Measurements from ENCODE around the gene RHBDL2. TPM values are rescaled to one million over a fixed set of nuclear protein-coding genes. Genes with fewer than 3 reads are reported as not detected.

RHBDL2 gene
- total RNA-seq, 4 donors from 2014 or later, result not detected

Other genes starting within 250 kb of the RHBDL2 start
- gene RRAGC, start 82.1 kb downstream of the RHBDL2 start, total RNA-seq, result 10 to 100 TPM in 2 of 4 donors, 1 to 10 TPM in 2; 8.0 to 15.5 (median 11.2) TPM
- gene MYCBP, start 68.5 kb downstream of the RHBDL2 start, total RNA-seq, result 10 to 100 TPM in 3 of 4 donors, 1 to 10 TPM in 1; 9.8 to 22.3 (median 13.5) TPM
- gene GJA9, start 60.2 kb downstream of the RHBDL2 start, total RNA-seq, result not detected
- gene AKIRIN1, start 49.4 kb upstream of the RHBDL2 start, total RNA-seq, result 10 to 100 TPM; 28.2 to 46.0 (median 34.2) TPM
- gene NDUFS5, start 84.5 kb upstream of the RHBDL2 start, total RNA-seq, result 100 to 1,000 TPM; 603 to 976 (median 911) TPM

All from gastrocnemius medialis (tissue), 4 donors.